Skeletal muscle satellite cell (primary cell): ENCODE results near the gene CLCN7.

Source experiments
- H3K27me3 ChIP-seq: 2 replicates; pipeline ENCODE4 v1.7.0; 2013; ENCODE audit warnings: low read length; ENCODE audit not compliant: control insufficient read depth, insufficient read depth
- H3K36me3 ChIP-seq: 2 replicates; pipeline ENCODE4 v1.7.0; 2013; ENCODE audit warnings: mild to moderate bottlenecking, control low read depth, low read length; ENCODE audit not compliant: insufficient read depth
- H3K4me1 ChIP-seq: 2 replicates; pipeline ENCODE4 v1.7.0; 2013; ENCODE audit warnings: low read length; ENCODE audit not compliant: control insufficient read depth, insufficient read depth
- H3K4me2 ChIP-seq: 2 replicates; pipeline ENCODE4 v1.7.0; 2013; ENCODE audit warnings: mild to moderate bottlenecking, low read length
- H3K4me3 ChIP-seq: 2 replicates; pipeline ENCODE4 v1.7.0; 2013; ENCODE audit warnings: low read length
- H3K9ac ChIP-seq: 2 replicates; pipeline ENCODE4 v1.7.0; 2013; ENCODE audit warnings: mild to moderate bottlenecking, low read depth, low read length, moderate library complexity
- H3K9me3 ChIP-seq: replicated peaks from 2 replicates; pipeline ENCODE4 v1.7.0; 2013; ENCODE audit warnings: mild to moderate bottlenecking, control low read depth, low read length

The CLCN7 gene

DNA sequence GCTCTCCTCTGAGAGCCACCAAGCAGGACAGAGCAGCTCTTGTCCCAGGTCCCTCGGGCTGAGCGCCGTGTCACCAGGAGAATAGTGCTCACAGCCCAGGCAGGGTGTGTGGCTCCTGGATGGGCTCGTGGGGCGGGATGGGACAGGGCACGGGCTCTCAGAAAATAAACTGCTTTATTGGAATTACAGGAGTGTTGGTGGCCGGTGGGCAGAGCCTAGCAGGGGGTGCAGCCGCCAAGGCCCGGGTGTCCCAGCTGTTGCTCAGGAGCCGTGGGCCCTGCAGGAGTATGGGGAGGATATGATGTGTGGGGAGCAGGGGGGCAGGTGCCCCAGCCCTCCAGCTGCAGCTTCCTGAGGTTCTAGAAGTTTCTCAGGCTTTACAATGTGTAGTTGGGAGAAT lies 35.4 kb upstream of the CLCN7 start:
- H3K9ac ChIP-seq: no peak overlapping the region
- H3K36me3 ChIP-seq: peaks cover 23% of the 10 kb centered on the region
- no peaks in the 10 kb centered on the region for H3K4me1 ChIP-seq
- H3K27me3 ChIP-seq: no peaks in the 10 kb centered on the region
- H3K4me2 ChIP-seq: no peak overlapping the region
- H3K9me3 ChIP-seq: no peaks in the 10 kb centered on the region
- no peak overlapping the region for H3K4me3 ChIP-seq

DNA sequence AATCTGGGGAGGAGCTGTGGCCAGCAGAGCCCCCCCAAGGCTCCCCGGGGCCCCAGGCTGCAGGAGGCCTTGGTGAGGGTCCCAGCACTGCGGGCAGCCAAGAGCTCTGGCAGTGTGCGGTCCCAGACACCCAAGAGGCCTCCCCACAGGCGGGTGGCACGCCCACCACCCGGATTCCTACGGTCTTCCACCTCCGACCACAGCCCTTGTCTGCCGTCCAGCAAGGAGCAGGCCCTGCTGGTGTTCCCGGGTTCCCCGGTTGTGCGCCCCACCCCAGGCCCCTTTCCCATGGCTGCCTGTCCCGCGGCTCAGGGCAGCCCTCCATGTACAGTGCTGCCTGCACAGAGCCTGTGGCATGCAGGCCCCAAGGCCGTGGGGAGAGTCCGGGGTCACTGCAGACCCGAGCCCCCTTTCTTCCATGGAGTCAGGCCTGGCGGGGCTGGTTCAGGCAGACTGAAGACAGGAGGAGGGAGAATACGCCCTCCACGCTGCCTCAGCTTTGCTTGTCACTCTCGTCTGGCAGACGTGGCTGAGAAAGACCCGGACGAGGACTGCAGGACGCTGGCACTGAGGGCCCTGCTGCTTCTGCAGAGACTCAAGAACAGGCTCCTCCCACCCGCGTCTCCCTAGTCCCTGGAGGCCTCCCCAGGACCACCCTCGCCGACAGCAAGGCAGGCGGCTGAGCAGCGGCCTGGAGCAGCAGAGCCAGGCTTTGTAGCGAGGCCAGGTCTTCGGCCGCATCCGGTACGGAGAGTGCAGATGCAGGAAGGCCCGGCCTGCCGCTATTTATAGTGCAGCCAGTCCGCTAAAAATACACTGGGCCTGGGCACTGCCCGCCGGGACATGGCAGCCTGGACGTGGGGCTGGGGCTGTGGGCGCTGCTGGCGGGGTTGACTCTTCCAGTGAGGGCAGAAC lies 34.7 kb upstream of the CLCN7 start:
- no peaks in the 10 kb centered on the region for H3K9me3 ChIP-seq
- no peaks in the 10 kb centered on the region for H3K27me3 ChIP-seq
- peaks cover 23% of the 10 kb centered on the region for H3K36me3 ChIP-seq
- H3K4me2 ChIP-seq: no peak overlapping the region
- no peaks in the 10 kb centered on the region for H3K4me1 ChIP-seq
- H3K4me3 ChIP-seq: no peak overlapping the region
- H3K9ac ChIP-seq: no peak overlapping the region

DNA sequence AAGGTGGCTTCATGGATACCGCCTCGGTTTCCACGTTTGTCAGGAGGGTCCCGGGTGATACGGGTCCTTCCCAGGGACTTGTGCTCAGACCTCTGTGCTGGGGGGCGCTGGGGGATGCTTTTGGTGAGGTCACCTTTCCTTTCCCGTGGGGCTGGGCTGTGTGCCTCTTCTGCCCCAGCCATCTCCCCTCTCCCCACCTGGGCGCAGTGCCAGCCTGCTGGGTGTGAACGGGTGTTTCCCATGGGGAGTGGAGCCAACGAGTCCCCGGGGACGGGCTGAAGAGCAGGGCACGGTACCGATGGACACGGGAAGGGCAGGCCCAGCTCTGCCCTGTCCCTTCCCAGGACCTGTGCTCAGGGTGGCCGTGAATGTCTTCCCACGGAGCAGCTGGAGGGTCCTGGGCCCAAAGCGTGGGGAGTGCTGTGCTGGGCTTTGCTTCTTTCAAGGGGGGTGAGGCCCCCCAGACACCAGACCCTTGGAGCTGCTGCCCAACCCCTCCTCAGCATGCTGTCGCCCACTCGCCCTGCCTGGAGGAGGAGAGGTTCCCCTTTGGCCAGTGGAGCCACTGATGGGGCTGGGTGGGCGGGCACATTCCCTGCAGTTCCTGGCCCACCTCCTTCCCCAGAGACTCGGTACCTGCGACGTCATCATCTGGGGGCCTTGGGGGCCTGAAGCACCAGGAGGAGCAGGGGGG lies 33.8 kb upstream of the CLCN7 start:
- no peak overlapping the region for H3K4me2 ChIP-seq
- no peaks in the 10 kb centered on the region for H3K27me3 ChIP-seq
- peaks cover 23% of the 10 kb centered on the region for H3K36me3 ChIP-seq
- no peak overlapping the region for H3K9ac ChIP-seq
- no peaks in the 10 kb centered on the region for H3K4me1 ChIP-seq
- H3K4me3 ChIP-seq: no peak overlapping the region
- H3K9me3 ChIP-seq: no peaks in the 10 kb centered on the region

DNA sequence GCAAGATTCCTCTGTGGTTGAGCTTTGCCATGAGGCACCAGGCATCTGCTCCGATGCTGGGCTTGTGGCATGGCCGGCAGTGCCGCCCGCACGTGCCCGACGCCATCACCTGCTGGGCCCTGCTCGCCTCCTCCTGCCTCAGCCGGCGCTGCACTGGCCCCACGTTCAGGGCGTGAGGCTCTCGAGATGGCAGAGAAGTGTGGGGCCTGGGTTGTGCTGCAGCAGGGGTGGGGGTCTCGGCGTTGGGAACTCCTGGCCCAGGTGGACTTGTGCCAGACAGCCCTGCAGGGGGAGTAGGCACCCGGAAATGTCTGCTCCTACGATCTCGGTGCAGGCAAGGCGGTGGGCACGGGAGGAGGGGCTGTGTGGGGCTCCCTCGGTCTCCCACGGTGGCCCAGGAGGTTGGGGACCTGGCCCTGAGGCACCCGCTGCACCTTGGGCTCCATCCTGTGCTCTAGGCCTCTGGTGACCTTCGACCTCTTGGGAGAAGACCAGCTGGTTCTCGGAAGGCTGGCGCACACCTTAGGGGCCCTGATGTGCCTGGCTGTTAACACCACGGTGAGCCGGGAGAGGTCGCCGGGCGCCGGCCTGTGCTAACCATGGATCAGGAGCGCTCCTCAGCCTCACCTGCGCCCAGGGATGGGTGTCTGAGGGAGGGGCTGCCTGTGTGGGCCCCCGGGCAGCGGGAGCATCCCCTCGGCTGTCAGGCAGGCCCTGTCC lies 31.8 kb upstream of the CLCN7 start:
- no peak overlapping the region for H3K9ac ChIP-seq
- no peaks in the 10 kb centered on the region for H3K27me3 ChIP-seq
- H3K9me3 ChIP-seq: no peaks in the 10 kb centered on the region
- H3K4me1 ChIP-seq: no peaks in the 10 kb centered on the region
- no peak overlapping the region for H3K4me2 ChIP-seq
- H3K36me3 ChIP-seq: peaks cover 37% of the 10 kb centered on the region
- H3K4me3 ChIP-seq: no peak overlapping the region

DNA sequence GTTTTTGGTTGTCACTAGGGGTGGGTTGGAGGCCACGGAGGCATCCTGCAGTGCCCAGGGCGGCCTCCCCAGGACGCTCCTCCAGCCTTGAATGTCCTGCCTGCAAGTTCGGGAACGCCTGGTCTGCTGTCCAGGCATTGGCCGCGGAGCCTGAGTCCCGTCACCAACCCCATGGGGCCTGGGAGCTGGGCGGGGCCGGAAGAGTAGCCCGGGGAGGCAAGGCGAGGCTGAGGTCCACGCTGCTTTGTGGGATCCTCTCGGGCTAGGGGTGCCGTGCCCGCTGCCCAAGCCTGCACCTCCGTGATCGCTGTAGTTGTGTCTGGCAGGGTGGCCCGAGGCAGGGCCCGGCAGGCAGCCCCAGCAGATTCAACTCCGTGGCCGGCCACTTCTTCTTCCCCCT lies 31.1 kb upstream of the CLCN7 start:
- peaks cover 42% of the 10 kb centered on the region for H3K36me3 ChIP-seq

DNA sequence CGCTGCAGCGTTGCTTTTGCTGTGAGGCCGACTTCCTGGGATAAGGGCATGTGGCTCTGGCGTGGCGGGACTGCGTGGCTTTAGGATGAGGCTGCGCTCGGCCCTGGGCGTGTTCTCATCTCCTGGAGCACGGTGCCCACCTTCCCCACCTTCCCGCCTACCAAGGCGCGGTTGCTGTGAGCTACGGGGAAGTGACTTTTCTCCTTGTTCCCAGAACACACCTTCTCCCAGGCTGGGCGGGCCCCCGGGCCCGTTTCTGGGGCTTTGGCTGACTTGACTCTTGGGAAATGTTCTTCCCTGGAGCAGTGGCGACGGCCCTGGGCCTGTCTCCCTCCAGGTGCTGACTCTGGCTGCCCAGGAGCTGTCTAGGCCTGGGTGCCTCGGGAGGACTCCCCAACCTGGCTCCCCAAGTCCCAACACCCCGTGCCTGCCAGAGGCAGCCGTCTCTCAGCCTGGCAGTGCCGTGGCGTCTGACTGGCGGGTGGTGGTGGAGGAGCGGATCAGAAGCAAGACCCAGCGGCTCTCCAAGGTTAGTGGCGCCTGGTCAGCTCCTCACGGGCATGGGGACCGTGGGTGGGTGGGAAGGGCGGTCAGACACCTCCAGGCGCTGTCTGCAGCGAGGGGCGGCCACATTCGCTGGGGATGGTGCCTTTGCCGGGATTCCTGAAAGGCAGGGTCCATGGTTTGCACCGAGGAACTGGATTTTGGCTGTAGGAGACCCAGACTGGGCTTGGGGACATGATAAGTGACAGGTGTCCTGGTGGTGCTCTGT lies 30.4 kb upstream of the CLCN7 start:
- Histone ChIP-seq H3K27me3 (no peaks in the 10 kb centered on the region), H3K9ac (no peak overlapping the region), H3K9me3 (no peaks in the 10 kb centered on the region), H3K4me2 (no peak overlapping the region), H3K4me3 (no peak overlapping the region), H3K4me1 (no peaks in the 10 kb centered on the region), H3K36me3 (peaks cover 41% of the 10 kb centered on the region)

More for the DNA sequence above, 31.1 kb upstream of the CLCN7 start:
- Histone ChIP-seq H3K4me2 (no peak overlapping the region), H3K9me3 (no peaks in the 10 kb centered on the region), H3K27me3 (no peaks in the 10 kb centered on the region), H3K4me1 (no peaks in the 10 kb centered on the region), H3K4me3 (no peak overlapping the region), H3K9ac (no peak overlapping the region)

DNA sequence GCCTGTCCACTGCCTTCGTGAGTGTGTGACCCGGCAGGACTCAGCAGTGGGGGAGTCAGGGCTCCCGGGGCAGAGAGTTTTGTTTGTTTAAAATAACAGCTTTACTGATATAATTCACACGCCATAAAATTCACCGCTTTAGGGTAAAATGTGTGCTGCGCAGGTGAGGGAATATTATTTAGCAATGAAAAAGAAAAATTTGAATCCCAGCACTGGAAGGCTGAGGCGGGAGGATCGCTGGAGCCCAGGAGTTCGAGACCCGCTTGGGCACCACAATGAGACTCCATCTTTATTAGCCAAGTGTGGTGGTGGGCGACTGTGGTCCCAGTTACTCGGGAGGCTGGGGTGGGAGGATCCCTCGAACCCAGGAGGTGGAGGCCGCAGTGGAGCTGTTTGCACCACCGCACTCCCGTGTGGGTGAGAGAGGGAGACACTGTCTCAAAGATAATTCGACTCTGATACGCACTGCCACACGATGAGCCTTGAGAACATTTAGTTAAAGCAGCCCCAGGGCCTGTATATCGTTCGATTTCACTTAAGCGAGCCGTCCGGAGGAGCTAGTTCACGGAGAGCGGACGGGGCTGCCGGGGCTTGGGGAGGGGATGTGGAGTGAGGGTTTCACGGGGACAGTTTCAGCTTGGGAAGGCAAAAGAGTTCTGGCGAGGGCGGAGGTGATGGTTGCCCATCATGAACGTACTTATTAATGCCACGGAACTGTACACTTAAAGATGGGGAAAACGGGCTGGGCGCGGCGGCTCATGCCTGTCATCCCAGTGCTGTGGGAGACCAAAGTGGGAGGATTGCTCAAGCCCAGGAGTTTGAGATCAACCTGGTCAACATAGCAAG lies 28.5 kb upstream of the CLCN7 start:
- Histone ChIP-seq H3K4me1 (no peaks in the 10 kb centered on the region), H3K4me2 (no peak overlapping the region), H3K27me3 (no peaks in the 10 kb centered on the region), H3K36me3 (peaks cover 37% of the 10 kb centered on the region), H3K9me3 (no peaks in the 10 kb centered on the region), H3K4me3 (no peak overlapping the region), H3K9ac (no peak overlapping the region)

DNA sequence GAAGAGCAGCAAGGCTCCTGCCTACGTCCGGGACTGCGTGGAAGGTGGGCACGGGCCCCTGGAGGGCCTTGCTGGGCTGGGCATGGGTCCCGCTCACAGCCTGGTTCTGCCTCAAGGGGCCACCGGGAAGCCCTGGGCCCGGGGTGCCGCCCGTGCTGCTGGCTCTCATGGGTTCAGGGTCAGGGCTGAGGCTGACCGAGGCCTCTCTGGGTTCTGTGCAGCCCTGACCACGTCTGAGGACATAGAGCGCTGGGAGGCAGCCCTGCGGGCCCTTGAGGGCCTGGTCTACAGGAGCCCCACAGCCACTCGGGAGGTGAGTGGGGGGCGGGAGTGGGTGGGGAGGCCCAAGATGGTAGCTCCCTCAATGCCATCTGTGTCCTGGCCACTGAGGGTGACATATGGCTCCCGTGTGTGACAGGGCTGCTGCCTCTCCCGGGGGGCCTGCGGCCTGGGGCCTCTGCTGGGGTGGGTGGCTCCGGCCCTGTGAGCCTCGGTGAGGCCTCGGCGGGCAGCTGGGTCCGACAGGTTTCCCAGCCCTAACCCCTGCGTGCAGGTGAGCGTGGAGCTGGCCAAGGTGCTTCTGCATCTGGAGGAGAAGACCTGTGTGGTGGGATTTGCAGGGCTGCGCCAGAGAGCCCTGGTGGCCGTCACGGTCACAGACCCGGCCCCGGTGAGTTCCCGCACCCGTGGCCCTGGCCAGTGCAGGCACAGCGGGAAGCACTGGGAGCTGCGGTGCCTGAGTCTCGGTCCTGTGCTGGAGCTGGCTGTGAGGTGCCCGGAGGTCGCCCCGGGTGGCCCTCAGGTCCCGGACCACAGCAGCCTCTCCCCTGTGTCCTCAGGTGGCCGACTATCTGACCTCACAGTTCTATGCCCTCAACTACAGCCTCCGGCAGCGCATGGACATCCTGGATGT lies 27.5 kb upstream of the CLCN7 start:
- Histone ChIP-seq H3K4me1 (no peaks in the 10 kb centered on the region), H3K9me3 (no peaks in the 10 kb centered on the region), H3K36me3 (peaks cover 41% of the 10 kb centered on the region), H3K4me2 (no peak overlapping the region), H3K9ac (no peak overlapping the region), H3K27me3 (no peaks in the 10 kb centered on the region), H3K4me3 (no peak overlapping the region)

DNA sequence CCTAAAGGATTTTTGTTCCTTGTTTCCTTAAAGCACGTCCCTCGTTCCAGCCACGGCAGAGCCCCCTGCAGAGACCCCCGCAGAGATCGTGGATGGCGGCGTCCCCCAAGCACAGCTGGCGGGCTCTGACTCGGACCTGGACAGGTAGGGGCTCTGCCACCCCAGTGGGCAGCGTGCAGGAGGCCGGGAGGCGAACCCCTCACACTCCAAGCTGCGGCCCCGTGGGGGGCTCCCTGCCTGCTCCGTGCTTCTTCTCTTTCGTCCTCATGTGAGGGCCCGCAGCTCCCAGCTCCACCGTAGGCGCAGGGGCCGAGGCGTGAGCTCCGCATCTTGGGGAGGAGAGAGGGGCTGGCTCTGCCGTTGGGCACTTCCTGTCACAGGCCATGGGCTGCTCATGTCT lies 26.8 kb upstream of the CLCN7 start:
- Histone ChIP-seq H3K4me3 (no peak overlapping the region), H3K9me3 (no peaks in the 10 kb centered on the region), H3K4me1 (no peaks in the 10 kb centered on the region), H3K27me3 (no peaks in the 10 kb centered on the region), H3K9ac (no peak overlapping the region), H3K4me2 (no peak overlapping the region), H3K36me3 (peaks cover 44% of the 10 kb centered on the region)
